ENCODE data around the gene NDUFA1. TPM values are rescaled to one million over a fixed set of nuclear protein-coding genes. Genes with fewer than 3 reads are reported as not detected.

The NDUFA1 gene
- total and polyA plus RNA-seq, 10 of the 15 experiments (the other 5 are each of a cell fraction or from before 2014, with no cell fraction given), result 113 to 1,113 (median 306) TPM

GRCh38 chrX:119852382-119853353, 19.0 kb upstream of the NDUFA1 start, which contains the start of gene UPF3B (continued):
- TF ChIP-seq, protein P1, sequence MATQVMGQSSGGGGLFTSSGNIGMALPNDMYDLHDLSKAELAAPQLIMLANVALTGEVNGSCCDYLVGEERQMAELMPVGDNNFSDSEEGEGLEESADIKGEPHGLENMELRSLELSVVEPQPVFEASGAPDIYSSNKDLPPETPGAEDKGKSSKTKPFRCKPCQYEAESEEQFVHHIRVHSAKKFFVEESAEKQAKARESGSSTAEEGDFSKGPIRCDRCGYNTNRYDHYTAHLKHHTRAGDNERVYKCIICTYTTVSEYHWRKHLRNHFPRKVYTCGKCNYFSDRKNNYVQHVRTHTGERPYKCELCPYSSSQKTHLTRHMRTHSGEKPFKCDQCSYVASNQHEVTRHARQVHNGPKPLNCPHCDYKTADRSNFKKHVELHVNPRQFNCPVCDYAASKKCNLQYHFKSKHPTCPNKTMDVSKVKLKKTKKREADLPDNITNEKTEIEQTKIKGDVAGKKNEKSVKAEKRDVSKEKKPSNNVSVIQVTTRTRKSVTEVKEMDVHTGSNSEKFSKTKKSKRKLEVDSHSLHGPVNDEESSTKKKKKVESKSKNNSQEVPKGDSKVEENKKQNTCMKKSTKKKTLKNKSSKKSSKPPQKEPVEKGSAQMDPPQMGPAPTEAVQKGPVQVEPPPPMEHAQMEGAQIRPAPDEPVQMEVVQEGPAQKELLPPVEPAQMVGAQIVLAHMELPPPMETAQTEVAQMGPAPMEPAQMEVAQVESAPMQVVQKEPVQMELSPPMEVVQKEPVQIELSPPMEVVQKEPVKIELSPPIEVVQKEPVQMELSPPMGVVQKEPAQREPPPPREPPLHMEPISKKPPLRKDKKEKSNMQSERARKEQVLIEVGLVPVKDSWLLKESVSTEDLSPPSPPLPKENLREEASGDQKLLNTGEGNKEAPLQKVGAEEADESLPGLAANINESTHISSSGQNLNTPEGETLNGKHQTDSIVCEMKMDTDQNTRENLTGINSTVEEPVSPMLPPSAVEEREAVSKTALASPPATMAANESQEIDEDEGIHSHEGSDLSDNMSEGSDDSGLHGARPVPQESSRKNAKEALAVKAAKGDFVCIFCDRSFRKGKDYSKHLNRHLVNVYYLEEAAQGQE (IDR thresholded peaks at IDR 0.05; ENCODE audit: low read depth, low read length), result no peak
- TF ChIP-seq ZNF217 (IDR thresholded peaks at IDR 0.05), result no peak
- peak; percentile 97 for TF ChIP-seq CHD2 (IDR thresholded peaks at IDR 0.05; ENCODE audit: borderline replicate concordance, low read depth, low read length)
- no peak for TF ChIP-seq SPI1 (IDR thresholded peaks at IDR 0.05; ENCODE audit: borderline replicate concordance, insufficient read depth, low read depth, low read length)
- TF ChIP-seq, protein P2, sequence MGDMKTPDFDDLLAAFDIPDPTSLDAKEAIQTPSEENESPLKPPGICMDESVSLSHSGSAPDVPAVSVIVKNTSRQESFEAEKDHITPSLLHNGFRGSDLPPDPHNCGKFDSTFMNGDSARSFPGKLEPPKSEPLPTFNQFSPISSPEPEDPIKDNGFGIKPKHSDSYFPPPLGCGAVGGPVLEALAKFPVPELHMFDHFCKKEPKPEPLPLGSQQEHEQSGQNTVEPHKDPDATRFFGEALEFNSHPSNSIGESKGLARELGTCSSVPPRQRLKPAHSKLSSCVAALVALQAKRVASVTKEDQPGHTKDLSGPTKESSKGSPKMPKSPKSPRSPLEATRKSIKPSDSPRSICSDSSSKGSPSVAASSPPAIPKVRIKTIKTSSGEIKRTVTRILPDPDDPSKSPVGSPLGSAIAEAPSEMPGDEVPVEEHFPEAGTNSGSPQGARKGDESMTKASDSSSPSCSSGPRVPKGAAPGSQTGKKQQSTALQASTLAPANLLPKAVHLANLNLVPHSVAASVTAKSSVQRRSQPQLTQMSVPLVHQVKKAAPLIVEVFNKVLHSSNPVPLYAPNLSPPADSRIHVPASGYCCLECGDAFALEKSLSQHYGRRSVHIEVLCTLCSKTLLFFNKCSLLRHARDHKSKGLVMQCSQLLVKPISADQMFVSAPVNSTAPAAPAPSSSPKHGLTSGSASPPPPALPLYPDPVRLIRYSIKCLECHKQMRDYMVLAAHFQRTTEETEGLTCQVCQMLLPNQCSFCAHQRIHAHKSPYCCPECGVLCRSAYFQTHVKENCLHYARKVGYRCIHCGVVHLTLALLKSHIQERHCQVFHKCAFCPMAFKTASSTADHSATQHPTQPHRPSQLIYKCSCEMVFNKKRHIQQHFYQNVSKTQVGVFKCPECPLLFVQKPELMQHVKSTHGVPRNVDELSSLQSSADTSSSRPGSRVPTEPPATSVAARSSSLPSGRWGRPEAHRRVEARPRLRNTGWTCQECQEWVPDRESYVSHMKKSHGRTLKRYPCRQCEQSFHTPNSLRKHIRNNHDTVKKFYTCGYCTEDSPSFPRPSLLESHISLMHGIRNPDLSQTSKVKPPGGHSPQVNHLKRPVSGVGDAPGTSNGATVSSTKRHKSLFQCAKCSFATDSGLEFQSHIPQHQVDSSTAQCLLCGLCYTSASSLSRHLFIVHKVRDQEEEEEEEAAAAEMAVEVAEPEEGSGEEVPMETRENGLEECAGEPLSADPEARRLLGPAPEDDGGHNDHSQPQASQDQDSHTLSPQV (IDR thresholded peaks at IDR 0.05), result no peak
- peak; percentile 77 for TF ChIP-seq HCFC1 (IDR thresholded peaks at IDR 0.05; ENCODE audit: low read length)
- TF ChIP-seq IRF4 (IDR thresholded peaks at IDR 0.05; ENCODE audit: low read depth, low read length), result no peak
- no peak for TF ChIP-seq RAD21 (IDR thresholded peaks at IDR 0.05; ENCODE audit: insufficient read depth, low read depth, low read length)
- 0 out of 3 replicates have a peak, but pooled peaks have one; percentile 15 for TF ChIP-seq POU2F2 (IDR thresholded peaks at IDR 0.05; ENCODE audit: borderline replicate concordance, low read depth, low read length)
- no peak for TF ChIP-seq WRNIP1 (IDR thresholded peaks at IDR 0.05; ENCODE audit: borderline replicate concordance, low read depth, low read length)
- peak; percentile 91 for TF ChIP-seq CREB1 (IDR thresholded peaks at IDR 0.05; ENCODE audit: low read depth)
- TF ChIP-seq TARDBP (IDR thresholded peaks at IDR 0.05; ENCODE audit: borderline replicate concordance), result no peak
- peak; percentile 53; the same call in 1 of the 2 replicates for TF ChIP-seq NFYB (IDR thresholded peaks at IDR 0.05; ENCODE audit: insufficient read depth, low read depth, low read length)
- TF ChIP-seq CEBPB (IDR thresholded peaks at IDR 0.05; ENCODE audit: borderline replicate concordance in 1 of 2, low read depth in 2 of 2, low read length in 2 of 2), result no peak
